Gastroesophageal sphincter (tissue), 3 donors: Measurements from ENCODE around the gene TMEM191C.
"Not testable (repeated sequence)": the region's sequence is repeated elsewhere in the genome, so short reads cannot be mapped to it uniquely, and the experiment has no call there.

ENCODE experiments used
- CTCF ChIP-seq, 4 experiments: fragments of 200-600 bp in 2 of 4; fragments of 450-650 bp in 2 of 4; sonication (generic) in 1 of 4; IDR thresholded peaks; one replicate each; pipeline ENCODE4 v1.5.1; 2017 to 2019; ENCODE audit warnings: antibody characterized with exemption in 4 of 4, mild to moderate bottlenecking in 2 of 4, moderate library complexity in 2 of 4
- EP300 ChIP-seq: sonication (generic); formaldehyde crosslinking; IDR thresholded peaks from one replicate; pipeline ENCODE4 v1.6.1; 2017; ENCODE audit warnings: antibody characterized with exemption, mild to moderate bottlenecking
- POLR2A ChIP-seq, 2 donors: fragments of 450-650 bp; IDR thresholded peaks; one replicate each; pipeline ENCODE4 v1.6.1; 2017; ENCODE audit warnings: antibody characterized with exemption in 2 of 2, mild to moderate bottlenecking in 2 of 2, moderate library complexity in 1 of 2
- POLR2AphosphoS5 ChIP-seq: sonication (generic); formaldehyde crosslinking; IDR thresholded peaks from one replicate; pipeline ENCODE4 v1.6.1; 2017; ENCODE audit warnings: antibody characterized with exemption

GRCh38 chr22:21467337-21468193 is at the start of gene TMEM191C:
- TF ChIP-seq CTCF (IDR thresholded peaks at IDR 0.05); EP300; POLR2AphosphoS5; POLR2A (IDR thresholded peaks at IDR 0.05): not testable (repeated sequence)
